BE2C (cell line): ENCODE measurements around the gene COASY.
A peak's percentile ranks its signal among the peaks of the same experiment; 100 is the strongest.

Source experiments
- DNase-seq: peaks from one replicate; pipeline ENCODE4 v3.0.0-alpha.2; 2020
- H3K27me3 ChIP-seq: fragments of 250-450 bp; sonication (Bioruptor Pico); 2 replicates; pipeline ENCODE4 v1.5.1; 2020; ENCODE audit warnings: mild to moderate bottlenecking
- H3K36me3 ChIP-seq: fragments of 250-450 bp; sonication (Bioruptor Pico); 2 replicates; pipeline ENCODE4 v1.5.1; 2020; ENCODE audit warnings: mild to moderate bottlenecking
- H3K4me1 ChIP-seq: fragments of 250-450 bp; sonication (Bioruptor Pico); 2 replicates; pipeline ENCODE4 v1.5.1; 2020
- H3K4me3 ChIP-seq: 2 replicates; pipeline ENCODE4 v1.5.1; 2011; ENCODE audit warnings: low read depth, low read length
- H3K9me3 ChIP-seq: fragments of 250-450 bp; sonication (Bioruptor Pico); 2 replicates; pipeline ENCODE4 v1.5.1; 2020
- TF ChIP-seq, protein P1 (sequence below): IDR thresholded peaks from 2 replicates; pipeline ENCODE4 v1.5.1; 2012; ENCODE audit warnings: mild to moderate bottlenecking, low read depth, low read length

Gene COASY

DNA sequence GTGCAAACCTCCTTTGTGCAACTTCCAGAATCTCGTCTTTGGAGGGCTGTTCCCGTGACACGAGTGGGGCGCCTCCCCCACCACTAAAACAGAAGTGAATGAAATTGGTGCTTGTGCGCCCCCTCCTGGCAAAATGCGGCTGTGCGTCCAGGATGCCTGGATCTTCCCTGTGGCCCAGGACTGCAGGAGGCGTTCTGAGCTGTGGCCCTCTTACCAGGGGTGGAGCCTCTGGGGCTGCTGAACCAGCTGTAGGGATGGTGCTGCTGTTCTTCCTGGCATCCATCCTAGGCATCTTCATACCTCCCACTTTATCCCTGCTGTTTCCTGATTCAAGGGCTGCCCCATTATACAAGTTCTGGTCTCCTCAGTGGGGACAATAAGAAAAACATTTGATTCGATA is 44.4 kb upstream of the COASY start:
- Histone ChIP-seq H3K4me1 (peaks cover 29% of the 10 kb centered on the region), H3K9me3 (no peaks in the 10 kb centered on the region), H3K36me3 (peaks cover 45% of the 10 kb centered on the region), H3K27me3 (no peaks in the 10 kb centered on the region; the same call in 1 of the 2 replicates), H3K4me3 (no peak overlapping the region)
- DNase-seq: peak; percentile 85
- TF ChIP-seq, protein P1, sequence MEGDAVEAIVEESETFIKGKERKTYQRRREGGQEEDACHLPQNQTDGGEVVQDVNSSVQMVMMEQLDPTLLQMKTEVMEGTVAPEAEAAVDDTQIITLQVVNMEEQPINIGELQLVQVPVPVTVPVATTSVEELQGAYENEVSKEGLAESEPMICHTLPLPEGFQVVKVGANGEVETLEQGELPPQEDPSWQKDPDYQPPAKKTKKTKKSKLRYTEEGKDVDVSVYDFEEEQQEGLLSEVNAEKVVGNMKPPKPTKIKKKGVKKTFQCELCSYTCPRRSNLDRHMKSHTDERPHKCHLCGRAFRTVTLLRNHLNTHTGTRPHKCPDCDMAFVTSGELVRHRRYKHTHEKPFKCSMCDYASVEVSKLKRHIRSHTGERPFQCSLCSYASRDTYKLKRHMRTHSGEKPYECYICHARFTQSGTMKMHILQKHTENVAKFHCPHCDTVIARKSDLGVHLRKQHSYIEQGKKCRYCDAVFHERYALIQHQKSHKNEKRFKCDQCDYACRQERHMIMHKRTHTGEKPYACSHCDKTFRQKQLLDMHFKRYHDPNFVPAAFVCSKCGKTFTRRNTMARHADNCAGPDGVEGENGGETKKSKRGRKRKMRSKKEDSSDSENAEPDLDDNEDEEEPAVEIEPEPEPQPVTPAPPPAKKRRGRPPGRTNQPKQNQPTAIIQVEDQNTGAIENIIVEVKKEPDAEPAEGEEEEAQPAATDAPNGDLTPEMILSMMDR: peak; percentile 91

DNA sequence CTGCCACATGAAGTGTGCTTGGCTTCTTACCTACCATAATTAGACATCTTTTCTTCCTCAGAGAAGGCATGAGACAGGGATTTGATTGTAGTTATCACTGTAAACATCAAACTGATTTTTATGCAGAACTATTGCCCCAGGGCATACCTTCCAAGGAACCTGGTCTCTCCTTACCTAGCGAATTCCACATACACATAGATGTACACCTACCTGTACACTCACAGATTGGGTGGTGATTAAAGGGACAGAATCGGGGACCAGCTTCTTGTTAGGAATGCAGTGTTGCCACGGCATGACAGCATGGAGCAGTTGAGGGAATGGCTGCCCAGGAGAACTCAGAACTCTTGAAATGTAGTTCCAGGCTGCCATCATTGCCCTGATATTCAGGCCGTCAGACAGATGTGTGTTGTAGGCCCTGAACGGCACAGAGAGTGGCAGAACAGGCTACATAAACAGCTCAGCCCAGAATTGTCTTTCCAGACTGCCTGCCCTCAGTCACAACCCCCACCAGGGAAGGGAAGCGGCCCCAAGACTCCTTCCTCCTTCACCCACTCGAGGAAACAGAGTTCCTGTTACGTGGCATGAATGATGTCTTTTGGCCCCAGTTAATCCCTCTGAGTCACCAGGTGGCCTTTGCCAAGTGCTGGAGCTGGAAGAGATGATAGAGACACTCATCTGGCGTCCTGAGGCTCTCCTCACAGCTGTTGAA is 43.7 kb upstream of the COASY start:
- TF ChIP-seq, protein P1: no peak
- H3K9me3 ChIP-seq: no peaks in the 10 kb centered on the region
- no peak for DNase-seq
- peaks cover 45% of the 10 kb centered on the region for H3K36me3 ChIP-seq
- H3K27me3 ChIP-seq: no peaks in the 10 kb centered on the region; the same call in 1 of the 2 replicates
- no peak overlapping the region for H3K4me3 ChIP-seq
- H3K4me1 ChIP-seq: peaks cover 29% of the 10 kb centered on the region

DNA sequence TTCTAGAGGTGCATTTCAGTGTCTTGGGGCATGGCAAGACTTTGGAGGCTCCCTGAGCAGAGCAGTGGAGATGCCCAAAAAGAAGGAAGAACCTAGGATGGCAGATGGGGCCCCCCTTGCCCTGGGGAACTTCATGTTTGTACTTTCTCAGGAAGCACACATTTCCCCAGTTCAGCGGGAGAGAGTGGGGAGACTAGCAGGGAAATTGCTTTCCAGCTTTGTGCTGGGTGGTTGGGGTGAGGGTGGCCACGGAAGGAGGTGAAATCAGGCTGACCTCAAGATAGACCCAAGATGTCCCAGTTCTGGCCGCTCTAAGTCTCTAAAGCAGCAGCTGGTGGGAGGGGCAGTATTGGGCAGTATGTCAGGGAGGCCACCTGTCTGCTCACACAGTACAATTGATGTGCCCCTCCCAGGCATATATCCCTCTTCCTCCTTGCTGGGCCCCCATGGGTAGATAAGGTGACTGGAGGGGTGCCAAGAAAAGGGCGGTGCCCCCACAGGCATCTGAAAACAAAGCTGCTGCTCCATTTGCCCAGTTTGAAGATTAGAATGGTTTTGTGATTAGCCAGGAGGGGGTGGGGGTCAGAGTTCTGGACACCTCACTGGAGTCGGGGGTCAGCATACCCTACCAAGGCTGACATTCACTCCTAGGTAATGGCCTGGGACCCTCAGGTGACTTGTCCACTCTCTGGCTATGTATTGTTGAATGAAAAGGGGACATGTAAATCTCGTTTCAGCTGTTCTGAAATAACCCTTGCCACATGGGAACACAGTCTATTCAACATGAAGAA is 43.0 kb upstream of the COASY start:
- no peaks in the 10 kb centered on the region for H3K9me3 ChIP-seq
- no peak overlapping the region for H3K4me3 ChIP-seq
- peaks cover 29% of the 10 kb centered on the region for H3K4me1 ChIP-seq
- peaks cover 43% of the 10 kb centered on the region for H3K36me3 ChIP-seq
- TF ChIP-seq, protein P1: no peak
- no peaks in the 10 kb centered on the region; the same call in 1 of the 2 replicates for H3K27me3 ChIP-seq
- peak; percentile 42 for DNase-seq

DNA sequence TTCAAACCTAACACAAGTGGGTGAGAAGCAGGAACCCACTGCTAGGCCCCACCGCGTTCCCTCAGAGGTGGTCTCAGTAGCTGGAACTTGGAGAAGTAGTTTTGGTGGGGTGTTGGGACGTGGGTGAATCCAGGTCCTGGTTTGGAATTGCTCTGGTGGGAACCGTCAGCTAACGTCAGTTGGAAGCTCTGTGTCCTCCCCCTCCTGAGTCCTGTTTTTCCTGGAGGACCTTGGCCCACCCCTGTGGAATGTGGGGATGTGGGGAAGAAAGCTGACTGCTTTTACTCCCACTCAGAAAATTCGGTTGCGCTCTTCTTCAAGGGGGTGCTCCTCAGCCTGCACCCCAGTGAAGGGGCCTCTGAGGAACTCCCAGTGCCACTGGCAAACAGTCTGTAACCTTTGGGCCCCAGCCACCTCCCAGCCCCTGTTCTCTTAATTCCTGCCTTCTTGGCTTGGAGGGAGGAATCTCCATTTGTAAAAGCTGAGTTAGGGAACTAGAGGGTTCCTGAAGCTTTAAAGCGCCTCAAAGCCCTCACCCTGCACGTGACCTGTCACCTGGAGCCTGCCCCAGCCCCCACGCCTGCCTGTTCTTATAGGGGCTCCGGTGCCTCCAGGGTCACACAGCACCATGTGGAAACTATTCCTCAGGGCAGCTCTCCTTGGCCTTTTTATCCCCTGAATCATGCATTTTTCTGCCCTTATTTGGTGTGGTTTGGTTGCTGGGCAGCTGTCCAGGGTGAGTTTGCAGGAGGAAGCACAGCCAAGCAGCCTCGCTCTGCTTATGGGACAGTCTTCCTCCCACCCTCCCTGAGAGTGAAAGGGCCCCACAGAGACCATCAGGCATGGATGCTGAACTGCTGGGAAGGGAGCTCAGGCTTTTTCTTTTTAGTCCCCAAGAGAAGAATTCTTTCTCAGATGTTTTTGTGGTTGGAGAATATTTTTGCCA is 42.1 kb upstream of the COASY start:
- no peak for DNase-seq
- H3K36me3 ChIP-seq: peaks cover 37% of the 10 kb centered on the region
- TF ChIP-seq, protein P1: no peak
- no peaks in the 10 kb centered on the region for H3K9me3 ChIP-seq
- no peaks in the 10 kb centered on the region; the same call in 1 of the 2 replicates for H3K27me3 ChIP-seq
- H3K4me3 ChIP-seq: no peak overlapping the region
- H3K4me1 ChIP-seq: peaks cover 29% of the 10 kb centered on the region

DNA sequence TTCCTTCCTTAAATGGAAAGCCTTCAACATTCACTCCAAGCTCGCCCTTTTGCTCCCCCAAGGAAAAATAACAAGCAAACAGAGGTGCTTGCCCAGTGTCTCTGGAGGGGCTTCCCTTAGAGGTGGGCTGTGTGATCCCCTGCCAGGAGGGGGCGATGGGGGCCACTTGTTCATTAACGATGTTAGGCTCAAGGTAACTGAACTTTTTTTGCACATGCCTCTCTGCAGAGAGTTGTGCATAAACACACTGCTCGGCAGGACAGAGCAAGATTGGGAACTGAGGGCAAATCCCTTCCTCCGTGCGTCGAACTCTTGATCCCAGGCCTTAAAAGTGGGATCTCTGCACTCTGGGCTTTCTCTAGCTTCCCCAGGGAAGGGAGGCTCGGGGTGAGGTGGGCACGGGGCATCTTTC is 41.4 kb upstream of the COASY start:
- Histone ChIP-seq H3K27me3 (no peaks in the 10 kb centered on the region; the same call in 1 of the 2 replicates), H3K4me3 (no peak overlapping the region), H3K36me3 (peaks cover 34% of the 10 kb centered on the region), H3K4me1 (peaks cover 29% of the 10 kb centered on the region), H3K9me3 (no peaks in the 10 kb centered on the region)
- TF ChIP-seq, protein P1: peak; percentile 58
- peak; percentile 59 for DNase-seq
